ENCODE measurements around the gene IRAK2. TPM values are rescaled to one million over a fixed set of nuclear protein-coding genes. Genes with fewer than 3 reads are reported as not detected.

Gene IRAK2
- polyA plus RNA-seq, 2 of the 4 experiments (the other 2 are of a cell fraction) = 7.9 to 12.5 TPM

DNA sequence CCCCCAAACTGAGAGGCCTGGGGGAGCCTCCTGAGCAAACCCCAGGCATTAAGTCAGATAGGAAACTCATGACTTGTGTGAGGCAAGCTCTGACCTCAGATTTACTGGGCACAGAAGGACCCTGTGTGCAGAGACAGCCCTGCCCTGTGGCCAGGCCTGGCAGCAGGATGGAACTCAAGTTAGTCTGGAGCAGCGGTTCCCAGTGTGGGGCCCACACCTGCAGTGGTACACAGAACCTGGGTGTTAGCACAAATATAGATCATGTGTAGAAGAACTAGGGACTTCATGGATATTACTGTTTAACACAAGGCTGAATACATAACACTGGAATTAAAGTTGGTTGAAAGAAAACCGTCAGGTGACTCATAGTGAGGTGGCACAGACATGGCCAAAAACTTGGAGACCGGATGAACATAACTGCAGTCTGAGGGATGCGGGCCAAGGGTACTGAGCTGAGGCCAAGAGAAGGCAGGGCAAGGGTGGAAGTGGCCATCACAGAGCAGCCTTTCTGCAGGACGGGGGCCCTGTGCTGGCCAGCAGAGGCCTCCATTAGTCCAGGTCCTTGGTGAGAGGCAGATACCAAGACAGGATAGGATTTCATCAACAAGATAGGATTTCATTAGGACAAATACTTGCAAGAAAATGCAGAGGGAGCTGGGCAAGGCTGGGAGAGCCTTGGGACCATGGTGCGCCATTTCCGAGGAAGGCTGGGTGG lies 40.9 kb downstream of the IRAK2 start (continued):
- TF ChIP-seq, protein P1, sequence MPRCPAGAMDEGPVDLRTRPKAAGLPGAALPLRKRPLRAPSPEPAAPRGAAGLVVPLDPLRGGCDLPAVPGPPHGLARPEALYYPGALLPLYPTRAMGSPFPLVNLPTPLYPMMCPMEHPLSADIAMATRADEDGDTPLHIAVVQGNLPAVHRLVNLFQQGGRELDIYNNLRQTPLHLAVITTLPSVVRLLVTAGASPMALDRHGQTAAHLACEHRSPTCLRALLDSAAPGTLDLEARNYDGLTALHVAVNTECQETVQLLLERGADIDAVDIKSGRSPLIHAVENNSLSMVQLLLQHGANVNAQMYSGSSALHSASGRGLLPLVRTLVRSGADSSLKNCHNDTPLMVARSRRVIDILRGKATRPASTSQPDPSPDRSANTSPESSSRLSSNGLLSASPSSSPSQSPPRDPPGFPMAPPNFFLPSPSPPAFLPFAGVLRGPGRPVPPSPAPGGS (IDR thresholded peaks at IDR 0.05) = peak; percentile 39; the same call in 1 of the 3 replicates
- TF ChIP-seq, protein P2, sequence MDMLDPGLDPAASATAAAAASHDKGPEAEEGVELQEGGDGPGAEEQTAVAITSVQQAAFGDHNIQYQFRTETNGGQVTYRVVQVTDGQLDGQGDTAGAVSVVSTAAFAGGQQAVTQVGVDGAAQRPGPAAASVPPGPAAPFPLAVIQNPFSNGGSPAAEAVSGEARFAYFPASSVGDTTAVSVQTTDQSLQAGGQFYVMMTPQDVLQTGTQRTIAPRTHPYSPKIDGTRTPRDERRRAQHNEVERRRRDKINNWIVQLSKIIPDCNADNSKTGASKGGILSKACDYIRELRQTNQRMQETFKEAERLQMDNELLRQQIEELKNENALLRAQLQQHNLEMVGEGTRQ (IDR thresholded peaks at IDR 0.05) = peak; percentile 39; the same call in 1 of the 2 replicates
- TF ChIP-seq, protein P3, sequence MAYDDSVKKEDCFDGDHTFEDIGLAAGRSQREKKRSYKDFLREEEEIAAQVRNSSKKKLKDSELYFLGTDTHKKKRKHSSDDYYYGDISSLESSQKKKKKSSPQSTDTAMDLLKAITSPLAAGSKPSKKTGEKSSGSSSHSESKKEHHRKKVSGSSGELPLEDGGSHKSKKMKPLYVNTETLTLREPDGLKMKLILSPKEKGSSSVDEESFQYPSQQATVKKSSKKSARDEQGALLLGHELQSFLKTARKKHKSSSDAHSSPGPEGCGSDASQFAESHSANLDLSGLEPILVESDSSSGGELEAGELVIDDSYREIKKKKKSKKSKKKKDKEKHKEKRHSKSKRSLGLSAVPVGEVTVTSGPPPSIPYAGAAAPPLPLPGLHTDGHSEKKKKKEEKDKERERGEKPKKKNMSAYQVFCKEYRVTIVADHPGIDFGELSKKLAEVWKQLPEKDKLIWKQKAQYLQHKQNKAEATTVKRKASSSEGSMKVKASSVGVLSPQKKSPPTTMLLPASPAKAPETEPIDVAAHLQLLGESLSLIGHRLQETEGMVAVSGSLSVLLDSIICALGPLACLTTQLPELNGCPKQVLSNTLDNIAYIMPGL (CRISPR knock-in tag; IDR thresholded peaks at IDR 0.05; ENCODE audit: borderline replicate concordance) = no peak

DNA sequence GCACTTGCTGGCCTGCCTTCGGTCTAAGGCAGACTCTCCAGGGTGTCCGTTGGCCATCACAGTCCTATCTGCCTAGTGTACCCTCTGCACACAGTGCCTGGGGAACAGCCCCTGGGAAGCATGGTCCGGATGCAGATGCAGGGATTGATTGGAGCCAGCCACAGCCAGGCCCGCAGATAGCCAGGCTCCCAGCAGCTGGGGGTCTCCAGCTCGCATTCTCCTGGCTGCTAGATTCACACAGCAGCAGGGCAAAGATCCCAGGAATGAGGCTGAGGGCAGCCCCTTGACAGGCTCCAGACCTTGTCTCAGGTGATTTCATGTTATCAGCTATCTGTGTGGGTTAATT lies 41.4 kb downstream of the IRAK2 start:
- Histone ChIP-seq H3K9me3 (no peaks in the 10 kb centered on the region), H3K27ac (peak overlapping the region; percentile 83 to 89), H3K4me3 (no peak overlapping the region), H3K4me2 (peak overlapping the region; percentile 75), H3K4me1 (peaks cover 58% of the 10 kb centered on the region)
- ATAC-seq = peak; percentile 32 to 57; a peak in 4 of 6 replicates
- ChIA-PET CTCF (interaction anchor here (1.1 to 7.8 kb wide), 4 partner anchors 13 to 42 kb away, joined by 3 to 88 read pairs (median 4); partner anchors contain the start of gene IRAK2), POLR2A (interaction anchor here (1.0 to 3.8 kb wide), 2 partner anchors 13 to 65 kb away, joined by 4 to 43 read pairs; partner anchors contain the start of gene VHL)
- FAIRE-seq = no peak
- WGBS (ENCODE audit: missing lambda C conversion rate) = 63% methylated on average over 5 of the region's 5 CpGs
- no peak for TF ChIP-seq ZNF302 (CRISPR knock-in tag; IDR thresholded peaks at IDR 0.05)
- no peak for TF ChIP-seq HOXB5 (CRISPR knock-in tag; IDR thresholded peaks at IDR 0.05)
- no peak for TF ChIP-seq POLR2A (IDR thresholded peaks at IDR 0.05; ENCODE audit: low read length)
- TF ChIP-seq BHLHE40 (IDR thresholded peaks at IDR 0.05; ENCODE audit: low read depth, low read length) = no peak
- TF ChIP-seq ZSCAN20 (CRISPR knock-in tag; IDR thresholded peaks at IDR 0.05) = no peak
- TF ChIP-seq, protein P4, sequence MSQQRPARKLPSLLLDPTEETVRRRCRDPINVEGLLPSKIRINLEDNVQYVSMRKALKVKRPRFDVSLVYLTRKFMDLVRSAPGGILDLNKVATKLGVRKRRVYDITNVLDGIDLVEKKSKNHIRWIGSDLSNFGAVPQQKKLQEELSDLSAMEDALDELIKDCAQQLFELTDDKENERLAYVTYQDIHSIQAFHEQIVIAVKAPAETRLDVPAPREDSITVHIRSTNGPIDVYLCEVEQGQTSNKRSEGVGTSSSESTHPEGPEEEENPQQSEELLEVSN (IDR thresholded peaks at IDR 0.05; ENCODE audit: borderline replicate concordance, low read depth) = no peak
- TF ChIP-seq, protein P3 (CRISPR knock-in tag; IDR thresholded peaks at IDR 0.05; ENCODE audit: borderline replicate concordance) = no peak
- TF ChIP-seq CBX8 (IDR thresholded peaks at IDR 0.05) = no peak
- TF ChIP-seq, protein P5, sequence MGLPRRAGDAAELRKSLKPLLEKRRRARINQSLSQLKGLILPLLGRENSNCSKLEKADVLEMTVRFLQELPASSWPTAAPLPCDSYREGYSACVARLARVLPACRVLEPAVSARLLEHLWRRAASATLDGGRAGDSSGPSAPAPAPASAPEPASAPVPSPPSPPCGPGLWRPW (IDR thresholded peaks at IDR 0.05) = no peak
- TF ChIP-seq HOXA7 (CRISPR knock-in tag; IDR thresholded peaks at IDR 0.05) = no peak
- no peak for TF ChIP-seq FOXS1 (CRISPR knock-in tag; IDR thresholded peaks at IDR 0.05)
- TF ChIP-seq KDM1A (IDR thresholded peaks at IDR 0.05; ENCODE audit: low read depth) = no peak
- TF ChIP-seq EP300 (IDR thresholded peaks at IDR 0.05) = no peak
- TF ChIP-seq EHF (CRISPR knock-in tag; IDR thresholded peaks at IDR 0.05) = no peak
- no peak for TF ChIP-seq NFE2L2 (conservative IDR thresholded peaks at IDR 0.05; ENCODE audit: low read length)
- TF ChIP-seq, protein P6, sequence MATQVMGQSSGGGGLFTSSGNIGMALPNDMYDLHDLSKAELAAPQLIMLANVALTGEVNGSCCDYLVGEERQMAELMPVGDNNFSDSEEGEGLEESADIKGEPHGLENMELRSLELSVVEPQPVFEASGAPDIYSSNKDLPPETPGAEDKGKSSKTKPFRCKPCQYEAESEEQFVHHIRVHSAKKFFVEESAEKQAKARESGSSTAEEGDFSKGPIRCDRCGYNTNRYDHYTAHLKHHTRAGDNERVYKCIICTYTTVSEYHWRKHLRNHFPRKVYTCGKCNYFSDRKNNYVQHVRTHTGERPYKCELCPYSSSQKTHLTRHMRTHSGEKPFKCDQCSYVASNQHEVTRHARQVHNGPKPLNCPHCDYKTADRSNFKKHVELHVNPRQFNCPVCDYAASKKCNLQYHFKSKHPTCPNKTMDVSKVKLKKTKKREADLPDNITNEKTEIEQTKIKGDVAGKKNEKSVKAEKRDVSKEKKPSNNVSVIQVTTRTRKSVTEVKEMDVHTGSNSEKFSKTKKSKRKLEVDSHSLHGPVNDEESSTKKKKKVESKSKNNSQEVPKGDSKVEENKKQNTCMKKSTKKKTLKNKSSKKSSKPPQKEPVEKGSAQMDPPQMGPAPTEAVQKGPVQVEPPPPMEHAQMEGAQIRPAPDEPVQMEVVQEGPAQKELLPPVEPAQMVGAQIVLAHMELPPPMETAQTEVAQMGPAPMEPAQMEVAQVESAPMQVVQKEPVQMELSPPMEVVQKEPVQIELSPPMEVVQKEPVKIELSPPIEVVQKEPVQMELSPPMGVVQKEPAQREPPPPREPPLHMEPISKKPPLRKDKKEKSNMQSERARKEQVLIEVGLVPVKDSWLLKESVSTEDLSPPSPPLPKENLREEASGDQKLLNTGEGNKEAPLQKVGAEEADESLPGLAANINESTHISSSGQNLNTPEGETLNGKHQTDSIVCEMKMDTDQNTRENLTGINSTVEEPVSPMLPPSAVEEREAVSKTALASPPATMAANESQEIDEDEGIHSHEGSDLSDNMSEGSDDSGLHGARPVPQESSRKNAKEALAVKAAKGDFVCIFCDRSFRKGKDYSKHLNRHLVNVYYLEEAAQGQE (IDR thresholded peaks at IDR 0.05) = no peak
- no peak for TF ChIP-seq NR3C1 (IDR thresholded peaks at IDR 0.05)
- no peak for TF ChIP-seq RFX5 (IDR thresholded peaks at IDR 0.05)
- TF ChIP-seq, protein P7, sequence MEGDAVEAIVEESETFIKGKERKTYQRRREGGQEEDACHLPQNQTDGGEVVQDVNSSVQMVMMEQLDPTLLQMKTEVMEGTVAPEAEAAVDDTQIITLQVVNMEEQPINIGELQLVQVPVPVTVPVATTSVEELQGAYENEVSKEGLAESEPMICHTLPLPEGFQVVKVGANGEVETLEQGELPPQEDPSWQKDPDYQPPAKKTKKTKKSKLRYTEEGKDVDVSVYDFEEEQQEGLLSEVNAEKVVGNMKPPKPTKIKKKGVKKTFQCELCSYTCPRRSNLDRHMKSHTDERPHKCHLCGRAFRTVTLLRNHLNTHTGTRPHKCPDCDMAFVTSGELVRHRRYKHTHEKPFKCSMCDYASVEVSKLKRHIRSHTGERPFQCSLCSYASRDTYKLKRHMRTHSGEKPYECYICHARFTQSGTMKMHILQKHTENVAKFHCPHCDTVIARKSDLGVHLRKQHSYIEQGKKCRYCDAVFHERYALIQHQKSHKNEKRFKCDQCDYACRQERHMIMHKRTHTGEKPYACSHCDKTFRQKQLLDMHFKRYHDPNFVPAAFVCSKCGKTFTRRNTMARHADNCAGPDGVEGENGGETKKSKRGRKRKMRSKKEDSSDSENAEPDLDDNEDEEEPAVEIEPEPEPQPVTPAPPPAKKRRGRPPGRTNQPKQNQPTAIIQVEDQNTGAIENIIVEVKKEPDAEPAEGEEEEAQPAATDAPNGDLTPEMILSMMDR (IDR thresholded peaks at IDR 0.05) = no peak
- no peak for TF ChIP-seq MAFK (IDR thresholded peaks at IDR 0.05; ENCODE audit: partially characterized antibody)
- no peak for DNase-seq (ENCODE audit: low read depth in 1 of 2, low spot score in 1 of 2)

All from A549 (cell line).